A673 (cell line): ENCODE data around the gene ANK2.

Experiments used
- EZH2 ChIP-seq: fragments of 200-600 bp; sonication (generic); IDR thresholded peaks from 2 replicates; pipeline ENCODE4 v1.6.1; 2017; ENCODE audit warnings: borderline replicate concordance, low read depth, mild to moderate bottlenecking, mixed read lengths, antibody characterized with exemption, low read length; ENCODE audit not compliant: poor library complexity, severe bottlenecking
- TF ChIP-seq, protein P1 (sequence below): fragments of 300-800, 200-600 bp; sonication (generic); conservative IDR thresholded peaks from 2 replicates; pipeline ENCODE4 v1.5.1; 2017; ENCODE audit warnings: low read depth, mild to moderate bottlenecking, antibody characterized with exemption, low read length, moderate library complexity, mixed read lengths

DNA sequence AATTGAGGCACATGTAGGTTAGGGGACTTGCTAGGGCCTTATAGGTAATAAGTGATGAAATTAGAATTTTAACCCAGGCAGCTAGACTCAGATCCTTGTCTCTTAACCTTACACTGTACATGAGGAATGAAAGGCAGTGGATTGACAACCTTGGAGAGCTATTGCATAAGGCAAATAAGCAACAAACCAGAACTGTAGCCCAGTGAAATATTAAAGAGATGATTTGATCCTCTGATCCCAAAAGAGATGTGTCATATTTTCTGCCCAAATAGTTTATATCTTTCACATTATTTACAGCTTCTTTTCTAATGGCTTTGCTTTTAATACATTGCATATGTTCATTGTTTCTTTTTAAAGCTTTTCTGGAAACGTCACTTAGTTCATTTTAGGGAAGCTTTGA, 252.6 kb downstream of the ANK2 start:
- TF ChIP-seq, protein P1, sequence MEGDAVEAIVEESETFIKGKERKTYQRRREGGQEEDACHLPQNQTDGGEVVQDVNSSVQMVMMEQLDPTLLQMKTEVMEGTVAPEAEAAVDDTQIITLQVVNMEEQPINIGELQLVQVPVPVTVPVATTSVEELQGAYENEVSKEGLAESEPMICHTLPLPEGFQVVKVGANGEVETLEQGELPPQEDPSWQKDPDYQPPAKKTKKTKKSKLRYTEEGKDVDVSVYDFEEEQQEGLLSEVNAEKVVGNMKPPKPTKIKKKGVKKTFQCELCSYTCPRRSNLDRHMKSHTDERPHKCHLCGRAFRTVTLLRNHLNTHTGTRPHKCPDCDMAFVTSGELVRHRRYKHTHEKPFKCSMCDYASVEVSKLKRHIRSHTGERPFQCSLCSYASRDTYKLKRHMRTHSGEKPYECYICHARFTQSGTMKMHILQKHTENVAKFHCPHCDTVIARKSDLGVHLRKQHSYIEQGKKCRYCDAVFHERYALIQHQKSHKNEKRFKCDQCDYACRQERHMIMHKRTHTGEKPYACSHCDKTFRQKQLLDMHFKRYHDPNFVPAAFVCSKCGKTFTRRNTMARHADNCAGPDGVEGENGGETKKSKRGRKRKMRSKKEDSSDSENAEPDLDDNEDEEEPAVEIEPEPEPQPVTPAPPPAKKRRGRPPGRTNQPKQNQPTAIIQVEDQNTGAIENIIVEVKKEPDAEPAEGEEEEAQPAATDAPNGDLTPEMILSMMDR, result no peak
- no peak for TF ChIP-seq EZH2
